Left ventricle myocardium inferior (tissue), 1 donor: ENCODE data around the gene LARGE1. TPM values are rescaled to one million over a fixed set of nuclear protein-coding genes. Genes with fewer than 3 reads are reported as not detected.
A peak's percentile ranks its signal among the peaks of the same experiment; 100 is the strongest.

Experiments used
- DNase-seq: peaks from one replicate; pipeline ENCODE4 v3.0.0-alpha.2; 2020
- H3K27ac ChIP-seq: fragments of 200-600 bp; replicated peaks from 2 replicates; pipeline ENCODE4 v1.8.0; 2021
- H3K27me3 ChIP-seq: fragments of 200-600 bp; 2 replicates; pipeline ENCODE4 v1.8.0; 2021; ENCODE audit warnings: low read depth
- H3K36me3 ChIP-seq: fragments of 200-600 bp; 2 replicates; pipeline ENCODE4 v1.8.0; 2021
- H3K4me1 ChIP-seq: fragments of 200-600 bp; 2 replicates; pipeline ENCODE4 v1.8.0; 2021
- H3K4me3 ChIP-seq: fragments of 200-600 bp; 2 replicates; pipeline ENCODE4 v1.8.0; 2021; ENCODE audit warnings: mild to moderate bottlenecking, moderate library complexity
- H3K9me3 ChIP-seq: fragments of 200-600 bp; replicated peaks from 2 replicates; pipeline ENCODE4 v1.8.0; 2021
- CTCF ChIP-seq: fragments of 200-600 bp; IDR thresholded peaks from 2 replicates; pipeline ENCODE4 v1.8.0; 2021; ENCODE audit warnings: antibody characterized with exemption, mild to moderate bottlenecking, borderline replicate concordance
- intact Hi-C: fragments of 100-400 bp; cut with micrococcal nuclease; formaldehyde crosslinking; loops from one replicate; pipeline ENCODE4 v1.11.0; 2022
- total RNA-seq: library from RNA; stranded (reverse); fragmentation: NEBNext Ultra II Directional; extraction: Animal tissue kit (Norgen Biotek cat#: 25700); gene quantifications from one replicate; pipeline ENCODE4 v1.2.1, GENCODE V29; 2021
- donor health status: DM: no; HTN: yes; CAD: no; lungs with severe emphysema.

The LARGE1 gene
- total RNA-seq, 1 donor from 2014 or later: 117 TPM

DNA sequence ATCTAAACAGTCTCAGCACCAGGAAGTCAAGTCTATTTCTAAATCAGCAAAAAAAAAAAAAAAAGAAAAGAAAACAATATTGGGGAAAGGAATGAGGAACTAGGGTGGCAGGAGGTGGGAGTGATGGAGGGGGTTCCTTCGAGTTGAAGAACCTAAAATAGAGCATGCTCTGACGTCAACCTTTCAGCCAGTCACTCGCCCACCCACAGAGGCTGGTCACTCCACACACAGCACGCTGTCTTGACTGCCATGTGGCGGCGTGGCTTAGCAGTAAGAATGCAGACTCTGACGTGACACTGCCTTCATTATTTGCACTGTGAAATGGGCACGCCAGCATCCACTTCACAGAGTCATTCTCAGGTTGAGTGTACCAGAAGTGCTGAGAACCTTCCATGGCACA is 48.3 kb downstream of the LARGE1 start:
- Histone ChIP-seq H3K9me3 (no peaks in the 10 kb centered on the region), H3K4me1 (peaks cover 100% of the 10 kb centered on the region), H3K27me3 (no peaks in the 10 kb centered on the region), H3K4me3 (peak overlapping the region; percentile 50), H3K27ac (peak overlapping the region; percentile 89), H3K36me3 (no peaks in the 10 kb centered on the region)
- no peak for DNase-seq
- TF ChIP-seq CTCF: no peak
- intact Hi-C loops: no loop called here

GRCh38 chr22:33869946-33870345 is 50.3 kb downstream of the LARGE1 start:
- Histone ChIP-seq H3K36me3 (no peaks in the 10 kb centered on the region), H3K4me3 (no peak overlapping the region), H3K27ac (peak overlapping the region; percentile 89), H3K9me3 (no peaks in the 10 kb centered on the region), H3K27me3 (no peaks in the 10 kb centered on the region), H3K4me1 (peaks cover 100% of the 10 kb centered on the region)
- no peak for TF ChIP-seq CTCF
- DNase-seq: no peak
- intact Hi-C loops: no loop called here

GRCh38 chr22:33867971-33868370 is 52.3 kb downstream of the LARGE1 start:
- intact Hi-C loops: no loop called here
- peaks cover 100% of the 10 kb centered on the region for H3K4me1 ChIP-seq
- no peak for TF ChIP-seq CTCF

GRCh38 chr22:33867118-33867866 is 53.0 kb downstream of the LARGE1 start:
- TF ChIP-seq CTCF: no peak
- no peaks in the 10 kb centered on the region for H3K36me3 ChIP-seq
- H3K4me3 ChIP-seq: peak overlapping the region; percentile 29
- no peaks in the 10 kb centered on the region for H3K9me3 ChIP-seq
- H3K27me3 ChIP-seq: no peaks in the 10 kb centered on the region
- peak overlapping the region; percentile 89 for H3K27ac ChIP-seq
- no peak for DNase-seq
- intact Hi-C loops: no loop called here
- H3K4me1 ChIP-seq: peaks cover 100% of the 10 kb centered on the region

More at GRCh38 chr22:33867971-33868370, 52.3 kb downstream of the LARGE1 start:
- no peak for DNase-seq
- H3K27me3 ChIP-seq: no peaks in the 10 kb centered on the region
- H3K27ac ChIP-seq: peak overlapping the region; percentile 89
- no peaks in the 10 kb centered on the region for H3K9me3 ChIP-seq
- no peak overlapping the region for H3K4me3 ChIP-seq
- no peaks in the 10 kb centered on the region for H3K36me3 ChIP-seq

GRCh38 chr22:33866511-33866910 is 53.8 kb downstream of the LARGE1 start:
- H3K36me3 ChIP-seq: no peaks in the 10 kb centered on the region
- intact Hi-C loops: no loop called here
- H3K27ac ChIP-seq: peak overlapping the region; percentile 89
- TF ChIP-seq CTCF: no peak
- H3K4me1 ChIP-seq: peaks cover 100% of the 10 kb centered on the region
- H3K9me3 ChIP-seq: no peaks in the 10 kb centered on the region
- no peak for DNase-seq
- no peaks in the 10 kb centered on the region for H3K27me3 ChIP-seq
- no peak overlapping the region for H3K4me3 ChIP-seq
